ENCODE measurements around the gene PRDX6. TPM values are rescaled to one million over a fixed set of nuclear protein-coding genes. Genes with fewer than 3 reads are reported as not detected.

PRDX6 gene
- polyA plus RNA-seq, 2 of the 4 experiments (the other 2 are of a cell fraction) = 246 TPM

DNA sequence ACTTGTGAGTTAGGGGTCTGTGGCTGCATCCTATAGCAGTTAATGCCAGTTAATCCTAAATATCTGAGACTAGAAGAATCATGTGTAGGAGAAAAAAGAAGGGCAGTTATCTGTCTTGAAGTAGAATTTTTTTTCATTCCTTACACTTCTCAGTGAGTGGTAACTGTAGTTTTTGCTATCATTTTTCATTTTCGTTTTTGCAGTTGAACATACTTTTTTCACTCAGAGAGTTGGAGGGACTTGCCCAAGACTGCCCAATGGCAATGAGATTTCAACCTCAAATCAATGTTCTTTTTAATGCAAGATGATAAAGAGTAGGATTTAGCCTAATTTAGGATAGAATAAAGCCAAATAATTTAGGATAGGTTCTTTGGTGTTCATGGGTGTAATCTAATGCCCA is 5.5 kb downstream of the PRDX6 start:
- TF ChIP-seq ZNF302 (CRISPR knock-in tag; IDR thresholded peaks at IDR 0.05) (no peak), MAZ (IDR thresholded peaks at IDR 0.05; ENCODE audit: borderline replicate concordance, low read depth, low read length) (no peak), TP53 (CRISPR knock-in tag; IDR thresholded peaks at IDR 0.05) (no peak), RCOR1 (IDR thresholded peaks at IDR 0.05; ENCODE audit: low read depth, low read length) (no peak), GATA3 (IDR thresholded peaks at IDR 0.05; ENCODE audit: borderline replicate concordance) (no peak), PHF8 (IDR thresholded peaks at IDR 0.05; ENCODE audit: borderline replicate concordance, low read depth) (no peak), HEYL (CRISPR knock-in tag; IDR thresholded peaks at IDR 0.05) (no peak), MYC (IDR thresholded peaks at IDR 0.05; ENCODE audit: borderline replicate concordance, low read length) (no peak), ZSCAN20 (CRISPR knock-in tag; IDR thresholded peaks at IDR 0.05) (no peak), SREBF2 (IDR thresholded peaks at IDR 0.05) (no peak), RNF2 (IDR thresholded peaks at IDR 0.05; ENCODE audit: borderline replicate concordance, low read depth) (no peak)
- TF ChIP-seq, protein P1, sequence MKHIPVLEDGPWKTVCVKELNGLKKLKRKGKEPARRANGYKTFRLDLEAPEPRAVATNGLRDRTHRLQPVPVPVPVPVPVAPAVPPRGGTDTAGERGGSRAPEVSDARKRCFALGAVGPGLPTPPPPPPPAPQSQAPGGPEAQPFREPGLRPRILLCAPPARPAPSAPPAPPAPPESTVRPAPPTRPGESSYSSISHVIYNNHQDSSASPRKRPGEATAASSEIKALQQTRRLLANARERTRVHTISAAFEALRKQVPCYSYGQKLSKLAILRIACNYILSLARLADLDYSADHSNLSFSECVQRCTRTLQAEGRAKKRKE (CRISPR knock-in tag; IDR thresholded peaks at IDR 0.05; ENCODE audit: low read depth) = no peak
- FAIRE-seq (no peak), ATAC-seq (no peak), DNase-seq (ENCODE audit: low read depth in 1 of 2, low spot score in 1 of 2) (no peak)
- Histone ChIP-seq H3K4me3 (no peak overlapping the region), H3K4me2 (no peak overlapping the region), H3K4me1 (peaks cover 13% of the 10 kb centered on the region), H3K9me3 (no peaks in the 10 kb centered on the region), H3K27ac (no peak overlapping the region)
- POLR2A ChIA-PET = no interaction called here
- WGBS (ENCODE audit: missing lambda C conversion rate) = 82% methylated on average over 1 of the region's 1 CpG
- CTCF ChIA-PET = interaction anchor here (1.3 kb wide), 1 partner anchor 52 kb away, joined by 4 read pairs; no protein-coding TSS in a partner anchor

DNA sequence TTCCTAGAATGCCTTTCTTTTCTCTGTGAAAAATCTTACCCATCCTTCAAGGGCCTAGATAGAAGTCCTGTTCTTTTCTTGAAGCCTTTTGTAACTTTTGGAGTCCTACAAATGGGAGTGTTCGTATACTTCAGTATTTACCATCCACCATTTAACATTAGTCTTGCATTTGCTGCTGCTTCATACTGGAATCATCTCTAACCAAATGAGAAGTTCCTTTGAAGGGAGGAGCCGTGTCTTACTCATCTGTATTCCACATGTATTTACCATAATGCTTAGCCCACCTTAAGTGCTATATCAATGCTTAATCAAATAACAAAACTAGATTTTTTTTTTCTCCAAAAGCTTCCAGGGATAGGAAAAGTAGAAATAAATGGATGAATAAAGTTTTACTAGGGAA is 7.1 kb downstream of the PRDX6 start:
- ATAC-seq = no peak

DNA sequence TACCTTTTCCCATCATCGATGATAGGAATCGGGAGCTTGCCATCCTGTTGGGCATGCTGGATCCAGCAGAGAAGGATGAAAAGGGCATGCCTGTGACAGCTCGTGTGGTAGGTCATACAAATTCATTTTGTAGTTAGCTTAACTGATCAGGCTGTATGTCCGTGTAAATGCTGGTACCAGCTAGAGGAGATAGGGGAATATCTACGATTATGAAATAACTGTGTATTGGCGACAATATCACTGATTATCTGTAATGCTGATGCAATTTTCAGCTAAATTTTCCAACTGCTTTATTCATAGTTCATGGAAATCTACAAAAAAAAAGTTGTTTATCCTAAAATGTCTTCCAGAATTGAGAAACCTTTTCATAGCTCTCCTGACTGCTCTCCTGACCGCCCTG is 8.3 kb downstream of the PRDX6 start:
- no peak for TF ChIP-seq EHMT2 (IDR thresholded peaks at IDR 0.05; ENCODE audit: low read depth)
- TF ChIP-seq KDM5A (IDR thresholded peaks at IDR 0.05) = no peak
- TF ChIP-seq NPAS2 (CRISPR knock-in tag; IDR thresholded peaks at IDR 0.05; ENCODE audit: borderline replicate concordance) = no peak
- TF ChIP-seq, protein P2, sequence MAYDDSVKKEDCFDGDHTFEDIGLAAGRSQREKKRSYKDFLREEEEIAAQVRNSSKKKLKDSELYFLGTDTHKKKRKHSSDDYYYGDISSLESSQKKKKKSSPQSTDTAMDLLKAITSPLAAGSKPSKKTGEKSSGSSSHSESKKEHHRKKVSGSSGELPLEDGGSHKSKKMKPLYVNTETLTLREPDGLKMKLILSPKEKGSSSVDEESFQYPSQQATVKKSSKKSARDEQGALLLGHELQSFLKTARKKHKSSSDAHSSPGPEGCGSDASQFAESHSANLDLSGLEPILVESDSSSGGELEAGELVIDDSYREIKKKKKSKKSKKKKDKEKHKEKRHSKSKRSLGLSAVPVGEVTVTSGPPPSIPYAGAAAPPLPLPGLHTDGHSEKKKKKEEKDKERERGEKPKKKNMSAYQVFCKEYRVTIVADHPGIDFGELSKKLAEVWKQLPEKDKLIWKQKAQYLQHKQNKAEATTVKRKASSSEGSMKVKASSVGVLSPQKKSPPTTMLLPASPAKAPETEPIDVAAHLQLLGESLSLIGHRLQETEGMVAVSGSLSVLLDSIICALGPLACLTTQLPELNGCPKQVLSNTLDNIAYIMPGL (CRISPR knock-in tag; IDR thresholded peaks at IDR 0.05; ENCODE audit: borderline replicate concordance) = no peak
- no peak for TF ChIP-seq EHF (CRISPR knock-in tag; IDR thresholded peaks at IDR 0.05)
- no peak for TF ChIP-seq RAD21 (conservative IDR thresholded peaks at IDR 0.05 in 1 of 2, IDR thresholded peaks at IDR 0.05 in 1 of 2)
- no peak for TF ChIP-seq CHD4 (IDR thresholded peaks at IDR 0.05; ENCODE audit: borderline replicate concordance)
- TF ChIP-seq, protein P3, sequence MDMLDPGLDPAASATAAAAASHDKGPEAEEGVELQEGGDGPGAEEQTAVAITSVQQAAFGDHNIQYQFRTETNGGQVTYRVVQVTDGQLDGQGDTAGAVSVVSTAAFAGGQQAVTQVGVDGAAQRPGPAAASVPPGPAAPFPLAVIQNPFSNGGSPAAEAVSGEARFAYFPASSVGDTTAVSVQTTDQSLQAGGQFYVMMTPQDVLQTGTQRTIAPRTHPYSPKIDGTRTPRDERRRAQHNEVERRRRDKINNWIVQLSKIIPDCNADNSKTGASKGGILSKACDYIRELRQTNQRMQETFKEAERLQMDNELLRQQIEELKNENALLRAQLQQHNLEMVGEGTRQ (IDR thresholded peaks at IDR 0.05) = no peak
- TF ChIP-seq PHF8 (IDR thresholded peaks at IDR 0.05; ENCODE audit: borderline replicate concordance, low read depth) = no peak
- TF ChIP-seq MYC (IDR thresholded peaks at IDR 0.05; ENCODE audit: borderline replicate concordance, low read length) = no peak
- no peak for TF ChIP-seq FOXS1 (CRISPR knock-in tag; IDR thresholded peaks at IDR 0.05)
- TF ChIP-seq GATA3 (IDR thresholded peaks at IDR 0.05; ENCODE audit: borderline replicate concordance) = no peak
- no peak for TF ChIP-seq POLR2A (IDR thresholded peaks at IDR 0.05; ENCODE audit: low read length)
- no peak for TF ChIP-seq FOSL2 (IDR thresholded peaks at IDR 0.05)
- TF ChIP-seq FOSL2 (CRISPR knock-in tag; IDR thresholded peaks at IDR 0.05) = no peak
- no peak for TF ChIP-seq MAFK (IDR thresholded peaks at IDR 0.05; ENCODE audit: partially characterized antibody)
- no peak for TF ChIP-seq TP53 (CRISPR knock-in tag; IDR thresholded peaks at IDR 0.05)
- FAIRE-seq (no peak), ATAC-seq (no peak), DNase-seq (ENCODE audit: low read depth in 1 of 2, low spot score in 1 of 2) (no peak)
- Histone ChIP-seq H3K4me2 (no peak overlapping the region), H3K4me1 (no peaks in the 10 kb centered on the region), H3K9me3 (no peaks in the 10 kb centered on the region), H3K4me3 (no peak overlapping the region), H3K27ac (no peak overlapping the region)
- POLR2A ChIA-PET = interaction anchor here (0.6 to 1.6 kb wide), 2 partner anchors 8 to 269 kb away, joined by 3 to 10 read pairs; partner anchors contain the start of gene PRDX6
- CTCF ChIA-PET = interaction anchor here (1.2 kb wide), 1 partner anchor 54 kb away, joined by 3 read pairs; no protein-coding TSS in a partner anchor
- WGBS (ENCODE audit: missing lambda C conversion rate) = 93% methylated on average over 7 of the region's 7 CpGs

More for the DNA sequence above, 7.1 kb downstream of the PRDX6 start:
- FAIRE-seq = no peak
- WGBS (ENCODE audit: missing lambda C conversion rate) = 91% methylated on average over 2 of the region's 2 CpGs
- TF ChIP-seq GATA3 (IDR thresholded peaks at IDR 0.05; ENCODE audit: borderline replicate concordance) (no peak), MAZ (IDR thresholded peaks at IDR 0.05; ENCODE audit: borderline replicate concordance, low read depth, low read length) (no peak)
- no peak overlapping the region for H3K4me2 ChIP-seq
- no peak overlapping the region for H3K27ac ChIP-seq
- H3K4me3 ChIP-seq = no peak overlapping the region
- ChIA-PET POLR2A (no interaction called here), CTCF (no interaction called here)
- H3K4me1 ChIP-seq = peaks cover 5% of the 10 kb centered on the region
- H3K9me3 ChIP-seq = no peaks in the 10 kb centered on the region
- no peak for DNase-seq (ENCODE audit: low read depth in 1 of 2, low spot score in 1 of 2)
